BJ (cell line): ENCODE data around the gene MPEG1. TPM values are rescaled to one million over a fixed set of nuclear protein-coding genes. Genes with fewer than 3 reads are reported as not detected.
A peak's percentile ranks its signal among the peaks of the same experiment; 100 is the strongest.

Experiments
- CTCF ChIA-PET: fragments of 350-600 bp; formaldehyde crosslinking; extraction: SDS; loops from one replicate; lab custom pipeline; 2021; ENCODE audit warnings: antibody characterized with exemption, inconsistent platforms; lab: Yijun Ruan, JAX
- POLR2A ChIA-PET: fragments of 300-600 bp; sonication (Branson Sonifier 250); formaldehyde crosslinking; extraction: SDS; loops from one replicate; lab custom pipeline; 2021; ENCODE audit warnings: antibody characterized with exemption; lab: Charles Lee
- DNase-seq: peaks from one replicate; pipeline ENCODE4 v3.0.0-alpha.2; 2011; ENCODE audit warnings: low read depth
- H3K27me3 ChIP-seq: 2 replicates; pipeline ENCODE4 v1.6.0; 2011; ENCODE audit warnings: low read length; ENCODE audit not compliant: control insufficient read depth, insufficient read depth
- H3K36me3 ChIP-seq: 2 replicates; pipeline ENCODE4 v1.5.1; 2011; ENCODE audit warnings: low read length; ENCODE audit not compliant: control insufficient read depth, insufficient read depth
- H3K4me3 ChIP-seq: 2 replicates; pipeline ENCODE4 v1.5.1; 2011; ENCODE audit warnings: low read depth, mild to moderate bottlenecking, control low read depth, low read length
- polyA plus RNA-seq: library from polyadenylated mRNA; depleted of rRNA; stranded (reverse); fragments of >200 nt; gene quantifications from 2 replicates; pipeline ENCODE4 v1.2.3, GENCODE V29; 2011
- TF ChIP-seq, protein P1 (sequence below): IDR thresholded peaks from 2 replicates; pipeline ENCODE4 v1.5.1; 2011; ENCODE audit warnings: low read depth, mild to moderate bottlenecking, control low read depth, inconsistent platforms, low read length, moderate library complexity; ENCODE audit not compliant: insufficient read depth

The MPEG1 gene
- polyA plus RNA-seq, 1 experiment = not detected

GRCh38 chr11:59208956-59209355, 3.8 kb downstream of the MPEG1 start:
- CTCF ChIA-PET = interaction anchor here (0.7 to 4.8 kb wide), 10 partner anchors 11 to 63 kb away, joined by 3 to 37 read pairs (median 4); partner anchors contain the start of gene DTX4
- H3K4me3 ChIP-seq = no peak overlapping the region
- H3K27me3 ChIP-seq = peaks cover 3% of the 10 kb centered on the region
- TF ChIP-seq, protein P1, sequence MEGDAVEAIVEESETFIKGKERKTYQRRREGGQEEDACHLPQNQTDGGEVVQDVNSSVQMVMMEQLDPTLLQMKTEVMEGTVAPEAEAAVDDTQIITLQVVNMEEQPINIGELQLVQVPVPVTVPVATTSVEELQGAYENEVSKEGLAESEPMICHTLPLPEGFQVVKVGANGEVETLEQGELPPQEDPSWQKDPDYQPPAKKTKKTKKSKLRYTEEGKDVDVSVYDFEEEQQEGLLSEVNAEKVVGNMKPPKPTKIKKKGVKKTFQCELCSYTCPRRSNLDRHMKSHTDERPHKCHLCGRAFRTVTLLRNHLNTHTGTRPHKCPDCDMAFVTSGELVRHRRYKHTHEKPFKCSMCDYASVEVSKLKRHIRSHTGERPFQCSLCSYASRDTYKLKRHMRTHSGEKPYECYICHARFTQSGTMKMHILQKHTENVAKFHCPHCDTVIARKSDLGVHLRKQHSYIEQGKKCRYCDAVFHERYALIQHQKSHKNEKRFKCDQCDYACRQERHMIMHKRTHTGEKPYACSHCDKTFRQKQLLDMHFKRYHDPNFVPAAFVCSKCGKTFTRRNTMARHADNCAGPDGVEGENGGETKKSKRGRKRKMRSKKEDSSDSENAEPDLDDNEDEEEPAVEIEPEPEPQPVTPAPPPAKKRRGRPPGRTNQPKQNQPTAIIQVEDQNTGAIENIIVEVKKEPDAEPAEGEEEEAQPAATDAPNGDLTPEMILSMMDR = no peak
- H3K36me3 ChIP-seq = no peaks in the 10 kb centered on the region; the same call in 1 of the 2 replicates
- no peak for DNase-seq
- POLR2A ChIA-PET = no interaction called here

DNA sequence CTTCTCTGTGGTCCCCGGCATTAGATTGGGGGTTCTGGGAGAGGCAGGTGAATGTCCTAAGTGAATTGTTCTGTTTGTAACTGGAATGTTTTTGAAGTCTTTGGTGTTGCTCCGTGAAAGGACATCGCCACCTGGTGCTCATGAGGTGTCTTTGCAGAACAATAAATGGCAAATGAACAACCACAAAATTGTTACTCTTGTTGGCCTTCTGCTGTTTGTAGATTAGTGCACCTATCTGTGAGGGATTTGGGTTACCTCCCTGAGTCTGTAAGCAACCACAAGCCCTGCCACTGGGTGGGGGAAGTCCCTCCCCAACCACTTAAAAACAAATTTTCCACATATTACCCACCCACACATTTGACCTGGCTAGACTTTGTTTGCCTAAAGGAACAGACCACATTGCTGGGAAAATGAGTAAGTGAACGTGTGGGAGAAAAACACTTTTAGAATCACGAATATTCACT, 4.7 kb downstream of the MPEG1 start:
- no peaks in the 10 kb centered on the region; the same call in 1 of the 2 replicates for H3K36me3 ChIP-seq
- peaks cover 3% of the 10 kb centered on the region for H3K27me3 ChIP-seq
- no peak overlapping the region for H3K4me3 ChIP-seq
- POLR2A ChIA-PET = no interaction called here
- CTCF ChIA-PET = interaction anchor here (0.7 to 8.1 kb wide), 7 partner anchors 10 to 37 kb away, joined by 3 to 202 read pairs (median 18); partner anchors contain the start of gene DTX4
- DNase-seq = peak; percentile 39
- TF ChIP-seq, protein P1 = peak; percentile 73

- CTCF ChIA-PET = interaction anchor here (0.6 to 8.1 kb wide), 13 partner anchors 8 to 899 kb away, joined by 3 to 202 read pairs (median 5); partner anchors contain the start of gene DTX4
- no peak overlapping the region for H3K4me3 ChIP-seq
- H3K27me3 ChIP-seq = peaks cover 3% of the 10 kb centered on the region
- DNase-seq = no peak
- POLR2A ChIA-PET = no interaction called here
- no peaks in the 10 kb centered on the region; the same call in 1 of the 2 replicates for H3K36me3 ChIP-seq
- TF ChIP-seq, protein P1 = peak; percentile 70
These were observed 6.1 kb downstream of the MPEG1 start for GRCh38 chr11:59206635-59207034.

DNA sequence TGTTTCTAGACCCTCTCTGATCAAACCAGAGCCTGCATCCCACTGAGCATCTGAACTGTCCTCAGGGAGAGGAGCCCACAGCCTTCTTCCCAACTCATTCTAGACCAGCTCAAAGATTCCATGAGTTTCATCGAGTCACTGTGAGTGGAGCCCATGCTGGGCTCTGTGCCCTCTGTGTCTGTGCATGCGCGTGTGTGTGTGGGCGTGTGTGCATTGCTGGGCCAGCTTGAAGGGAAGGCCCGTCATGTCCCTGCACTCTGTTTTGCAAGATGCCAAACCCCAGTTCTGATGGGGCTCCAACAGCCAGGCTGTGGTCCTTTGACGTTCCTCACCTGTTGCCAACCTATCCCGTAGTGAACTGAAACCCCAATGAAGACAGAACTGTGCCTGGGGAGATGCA, 7.1 kb downstream of the MPEG1 start:
- CTCF ChIA-PET = interaction anchor here (1.2 to 8.1 kb wide), 8 partner anchors 11 to 83 kb away, joined by 3 to 202 read pairs (median 6); partner anchors contain the start of gene DTX4
- POLR2A ChIA-PET = no interaction called here
- TF ChIP-seq, protein P1 = no peak

GRCh38 chr11:59204746-59205145, 8.0 kb downstream of the MPEG1 start:
- Histone ChIP-seq H3K36me3 (no peaks in the 10 kb centered on the region; the same call in 1 of the 2 replicates), H3K27me3 (no peaks in the 10 kb centered on the region), H3K4me3 (no peak overlapping the region)
- ChIA-PET CTCF (interaction anchor here (1.2 to 8.1 kb wide), 3 partner anchors 16 to 30 kb away, joined by 3 to 202 read pairs (median 104); partner anchors contain the start of gene DTX4), POLR2A (no interaction called here)
- TF ChIP-seq, protein P1 = no peak
- DNase-seq = no peak

More for the DNA sequence above, 7.1 kb downstream of the MPEG1 start:
- no peak for DNase-seq
- H3K4me3 ChIP-seq = no peak overlapping the region
- no peaks in the 10 kb centered on the region; the same call in 1 of the 2 replicates for H3K36me3 ChIP-seq
- H3K27me3 ChIP-seq = peaks cover 3% of the 10 kb centered on the region
